NCI-H1092 (cell line): Measurements from ENCODE around the gene SNUPN.

Experiments
- DNase-seq: peaks from one replicate; lab custom pipeline; 2025; lab: John Stamatoyannopoulos, UW

SNUPN gene

DNA sequence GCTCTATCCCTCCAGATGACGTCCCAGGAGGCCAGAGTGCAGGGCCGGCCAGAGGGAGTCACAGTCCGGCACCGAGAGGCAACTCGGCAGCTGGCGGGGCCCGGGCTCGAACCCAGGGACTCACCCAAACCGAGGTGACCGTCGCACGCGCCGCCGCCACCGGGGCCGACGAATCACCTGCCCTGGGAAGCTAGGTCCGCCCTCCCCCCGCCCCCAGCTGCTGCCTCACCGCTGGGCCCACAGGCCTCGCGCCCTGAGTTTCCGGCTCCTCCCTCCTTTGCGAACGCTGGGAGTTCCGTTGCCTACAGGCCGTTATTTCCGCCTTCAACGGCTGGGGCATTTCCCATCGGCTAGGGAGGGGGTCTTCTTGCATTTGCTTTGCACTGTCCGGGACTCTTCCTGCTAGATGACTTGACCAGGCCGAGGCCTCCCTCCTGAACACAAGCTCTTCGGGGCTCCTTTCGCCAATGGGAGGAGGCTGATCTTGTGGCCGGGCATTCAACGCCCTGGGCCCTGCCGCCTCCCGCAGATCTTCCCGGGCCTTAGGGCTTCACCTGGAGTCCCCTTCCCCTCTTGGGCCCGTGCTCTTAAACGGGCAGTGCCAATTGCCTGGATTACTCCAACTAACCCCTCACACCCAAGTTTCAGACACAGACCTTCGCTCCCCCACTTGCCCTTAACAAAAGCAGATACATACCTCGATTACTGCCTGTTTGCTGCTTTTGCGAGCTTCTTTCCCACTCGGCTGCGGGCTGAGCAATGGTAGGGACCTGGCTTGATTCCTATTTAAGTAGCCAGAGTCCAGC lies at the start of gene SNUPN:
TSS of gene SNUPN (minus strand) at position 184 of the 806 bp plus-strand sequence. CDS start 4,674 bp downstream, outside the sequence.
- DNase-seq = peak; percentile 83

DNA sequence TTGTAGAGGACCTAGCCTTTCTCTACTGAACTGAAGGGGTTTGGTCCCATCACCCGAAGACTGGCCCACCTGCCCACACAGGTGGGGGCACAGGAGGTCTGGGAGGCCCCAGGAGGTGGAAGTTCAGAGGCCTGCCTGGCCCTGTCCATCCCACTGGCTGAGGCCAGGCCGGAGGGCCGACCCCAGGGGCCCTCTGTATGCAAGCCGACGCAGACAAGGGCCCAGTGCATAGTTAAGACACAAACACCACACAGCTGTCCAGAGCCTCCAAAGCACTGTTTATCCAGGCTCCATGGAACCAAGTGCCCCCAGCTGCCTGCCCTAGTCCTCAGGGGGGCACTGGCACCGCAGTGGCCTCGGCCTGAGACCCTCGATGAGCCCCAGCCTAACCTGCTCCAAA lies 48.8 kb upstream of the SNUPN start:
- no peak for DNase-seq

DNA sequence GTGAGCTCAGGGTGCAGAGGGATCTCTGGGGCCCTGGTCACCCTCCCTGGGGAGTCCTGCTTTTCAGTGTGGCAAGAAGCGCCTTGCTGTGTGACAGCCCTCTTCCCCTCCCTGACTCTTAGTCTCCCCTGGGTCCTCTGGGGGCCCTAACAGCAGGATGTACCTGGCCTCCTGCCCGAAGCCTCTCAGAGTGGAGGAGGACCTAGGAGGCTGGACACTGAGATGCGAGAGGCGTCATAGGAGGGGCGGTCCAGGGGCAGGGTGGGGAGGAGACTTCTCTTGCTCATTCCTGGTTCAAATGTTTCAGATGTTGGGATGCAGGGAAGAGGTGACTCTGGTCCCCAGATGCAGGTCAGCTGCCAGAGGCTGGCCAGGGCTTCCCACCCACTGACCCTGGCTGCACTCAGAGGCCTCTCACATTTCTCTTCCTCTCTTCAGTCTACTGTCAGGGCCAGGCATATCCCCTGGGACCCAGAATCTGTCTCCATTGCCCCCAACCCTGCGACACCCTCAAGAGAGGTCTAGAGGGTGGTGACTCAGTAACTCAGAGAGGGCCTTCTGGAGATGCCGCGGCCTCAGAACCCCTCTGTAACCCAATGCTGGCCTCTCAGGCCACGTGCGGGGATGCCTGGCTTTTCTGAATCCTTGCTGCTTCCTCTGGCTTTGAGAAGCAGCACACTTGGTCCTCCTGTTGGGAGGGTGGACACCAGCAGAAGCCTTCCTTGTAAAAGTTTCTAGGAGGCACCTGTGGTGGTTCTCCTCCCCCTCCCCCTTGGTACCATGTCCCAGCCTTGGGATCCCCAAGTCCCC lies 48.1 kb upstream of the SNUPN start:
- no peak for DNase-seq

DNA sequence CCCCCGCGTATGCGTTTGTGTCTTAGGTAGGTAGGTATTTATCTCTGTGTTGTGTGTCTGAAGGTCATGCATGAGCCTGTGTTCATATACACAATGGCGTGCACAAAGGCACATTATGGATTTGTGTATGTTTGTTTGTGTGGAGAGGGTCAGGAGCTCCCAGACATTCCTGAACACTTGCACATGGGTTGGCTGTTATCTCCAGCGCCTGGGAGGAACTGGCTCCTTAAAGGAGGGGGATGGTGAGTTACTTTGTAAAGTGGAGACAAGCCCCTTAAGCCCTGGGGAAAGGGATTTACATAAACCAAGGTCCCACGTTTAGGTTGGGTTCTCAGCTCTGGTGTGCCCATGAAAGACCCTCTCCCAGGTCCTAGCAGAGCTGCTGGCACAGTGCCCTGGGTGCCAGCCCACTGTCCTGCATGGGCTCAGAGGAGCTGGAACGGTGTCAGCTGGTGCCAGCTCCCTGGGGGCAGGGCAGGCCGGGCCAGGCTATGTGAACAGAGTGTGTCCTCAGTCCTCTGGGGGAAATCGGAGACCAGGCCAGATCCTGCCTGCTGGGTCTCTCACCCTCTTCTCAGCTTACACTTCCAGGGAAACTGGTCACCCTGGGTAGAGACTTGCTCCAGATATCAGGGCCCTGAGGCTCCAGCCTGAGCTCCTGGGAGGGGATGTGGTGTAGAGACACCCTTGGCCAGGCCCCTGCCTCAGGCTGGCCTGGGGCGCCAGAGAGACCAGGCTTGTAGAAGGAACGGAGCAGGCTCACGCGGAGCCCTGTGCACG lies 47.3 kb upstream of the SNUPN start:
- DNase-seq = no peak

DNA sequence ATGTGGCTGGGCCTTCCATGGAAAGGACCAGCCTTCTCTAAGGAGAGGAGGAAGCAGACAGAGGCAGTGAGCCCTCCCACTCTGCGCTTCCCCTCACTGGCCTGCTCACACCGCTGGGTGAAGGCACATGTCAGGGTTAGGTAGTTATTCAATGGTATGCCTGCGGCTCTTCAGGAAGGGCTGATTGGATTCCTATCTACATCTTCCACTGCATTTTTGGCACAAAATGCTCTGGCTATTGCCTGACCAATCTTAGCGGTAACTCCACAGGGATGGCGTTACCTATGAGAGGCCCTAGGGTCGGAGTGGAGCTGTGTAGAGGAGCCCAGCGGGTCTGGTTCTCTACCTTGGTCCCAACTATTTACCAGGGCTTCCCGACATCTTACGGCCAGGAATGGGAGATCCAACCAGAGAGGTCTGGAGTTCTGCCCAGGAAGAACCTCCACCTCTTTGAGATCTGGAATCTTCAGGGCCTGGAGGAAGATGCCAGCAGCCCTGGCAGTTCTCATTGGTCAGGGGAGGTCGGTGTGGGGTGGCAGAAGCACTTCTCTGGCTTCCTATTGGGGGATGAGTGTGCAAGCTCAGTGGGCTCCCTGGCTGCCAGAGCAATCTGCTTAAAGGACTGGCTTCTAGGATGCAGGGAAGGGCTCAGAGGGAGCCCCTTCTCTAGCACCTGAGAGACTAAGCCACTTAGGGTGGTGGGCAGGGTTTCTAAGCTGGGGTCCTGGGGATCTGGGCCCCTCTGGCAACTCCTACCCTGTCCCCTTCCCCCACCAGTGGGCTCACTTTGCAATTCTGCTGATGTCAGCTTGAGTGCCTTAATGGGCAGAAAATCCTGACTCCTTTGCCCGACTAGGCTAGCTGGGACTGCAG lies 46.4 kb upstream of the SNUPN start:
- DNase-seq = no peak

DNA sequence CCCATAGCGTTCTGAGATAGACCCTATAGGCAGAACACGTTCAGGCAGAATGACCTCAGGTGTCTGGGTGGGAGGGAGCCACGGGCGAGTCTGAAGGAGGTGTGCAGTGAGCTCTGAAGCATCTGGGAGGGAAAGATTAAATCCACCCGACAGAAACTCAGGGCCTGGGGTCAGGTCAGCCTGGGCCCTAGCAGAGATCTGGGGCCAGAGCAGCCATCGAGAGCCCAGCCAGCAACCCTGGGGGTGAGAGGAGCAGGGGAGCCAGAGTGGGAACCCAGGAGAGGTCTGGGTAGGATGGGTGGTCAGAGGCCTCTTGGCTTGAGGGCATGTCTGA lies 44.3 kb upstream of the SNUPN start:
- no peak for DNase-seq

DNA sequence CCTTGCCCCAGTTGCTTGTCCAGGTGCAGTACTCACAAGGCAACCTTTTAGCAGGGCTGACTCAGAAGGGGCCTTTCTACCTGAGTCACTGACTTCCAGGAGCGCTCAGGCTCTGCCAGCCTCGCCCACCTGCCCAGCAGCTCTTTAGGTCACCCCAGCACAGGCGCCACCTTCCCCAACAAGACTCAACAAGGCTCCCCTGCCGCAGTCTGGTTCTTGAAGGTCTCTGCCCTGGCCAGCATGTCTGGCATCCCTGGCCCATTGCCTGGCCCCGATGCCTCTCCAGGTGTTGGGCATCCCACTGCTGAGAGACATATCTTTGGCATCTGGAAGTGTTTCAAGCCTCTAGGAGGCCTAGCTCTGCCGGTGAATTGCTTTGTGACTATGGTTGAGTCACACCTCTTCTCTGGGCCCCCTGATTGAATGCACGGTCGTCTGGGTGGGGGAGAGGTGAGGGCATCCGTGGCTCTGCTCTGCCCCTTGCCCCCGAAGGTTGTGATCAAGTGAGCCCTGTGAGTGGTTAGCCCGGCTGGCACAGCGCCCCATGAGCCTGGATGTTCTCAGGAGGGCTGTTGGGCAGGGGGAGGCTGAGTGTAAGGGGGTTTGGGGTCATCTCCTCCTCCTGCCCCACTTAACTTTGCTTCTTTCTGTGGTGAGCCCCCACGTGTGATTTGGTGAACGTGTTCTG lies 43.8 kb upstream of the SNUPN start:
- DNase-seq = no peak

DNA sequence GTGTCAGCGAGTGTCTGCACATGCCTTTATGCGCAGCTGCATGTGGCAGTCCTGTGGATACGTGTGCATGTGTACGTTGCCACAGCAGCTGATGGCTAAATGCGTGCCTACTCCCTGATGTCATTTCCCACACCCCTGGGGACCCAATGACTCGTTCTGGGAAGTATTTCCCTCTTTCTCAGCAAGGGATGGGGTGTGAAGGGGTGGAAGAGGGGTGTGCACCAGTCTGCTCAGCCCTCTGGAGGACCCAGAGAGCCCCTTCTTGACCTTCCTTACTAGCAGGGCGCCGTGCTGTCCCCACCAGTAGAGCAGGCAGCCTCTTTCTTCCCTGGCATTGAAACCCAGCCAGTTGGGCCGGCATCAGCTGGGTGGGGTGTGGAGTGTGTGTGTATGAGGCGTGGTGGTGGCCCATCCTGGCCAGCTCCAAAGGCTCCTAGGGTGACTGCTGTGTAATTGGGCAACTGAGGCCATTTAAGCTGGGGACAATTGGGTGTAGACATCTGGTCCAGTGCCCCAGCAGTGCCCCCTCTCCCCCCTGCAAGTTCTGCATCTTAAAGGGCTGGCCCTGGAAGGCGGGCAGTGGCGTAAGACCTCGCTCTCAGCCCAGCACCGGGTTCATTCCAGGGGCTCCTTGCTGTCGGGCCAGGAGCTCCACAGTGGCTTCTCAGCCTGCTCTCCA lies 41.4 kb upstream of the SNUPN start:
- no peak for DNase-seq

DNA sequence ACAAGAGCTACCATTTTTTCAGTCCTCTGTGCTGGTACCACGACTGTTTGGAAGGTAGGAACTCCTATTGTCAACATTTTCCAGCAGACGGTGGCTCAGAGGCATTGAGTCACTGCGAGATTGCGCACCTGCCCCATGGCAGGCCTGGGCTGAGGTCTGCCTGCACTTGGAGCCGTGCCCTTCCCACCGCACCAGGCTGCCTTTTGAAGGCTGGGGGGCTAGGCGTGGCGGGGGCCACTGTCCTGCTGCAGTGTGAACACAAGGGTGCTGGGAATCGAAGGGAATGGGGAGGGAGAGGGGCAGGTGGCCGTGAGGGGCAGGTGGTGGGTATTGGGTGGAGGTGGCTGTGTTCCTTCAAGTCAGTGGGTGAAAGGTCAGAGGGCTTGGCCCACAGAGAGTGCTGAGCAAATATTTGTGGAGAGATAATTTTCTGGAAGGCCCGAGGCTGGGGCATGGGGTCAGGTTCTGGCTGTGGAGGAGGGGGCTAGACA lies 38.5 kb upstream of the SNUPN start:
- DNase-seq = no peak

DNA sequence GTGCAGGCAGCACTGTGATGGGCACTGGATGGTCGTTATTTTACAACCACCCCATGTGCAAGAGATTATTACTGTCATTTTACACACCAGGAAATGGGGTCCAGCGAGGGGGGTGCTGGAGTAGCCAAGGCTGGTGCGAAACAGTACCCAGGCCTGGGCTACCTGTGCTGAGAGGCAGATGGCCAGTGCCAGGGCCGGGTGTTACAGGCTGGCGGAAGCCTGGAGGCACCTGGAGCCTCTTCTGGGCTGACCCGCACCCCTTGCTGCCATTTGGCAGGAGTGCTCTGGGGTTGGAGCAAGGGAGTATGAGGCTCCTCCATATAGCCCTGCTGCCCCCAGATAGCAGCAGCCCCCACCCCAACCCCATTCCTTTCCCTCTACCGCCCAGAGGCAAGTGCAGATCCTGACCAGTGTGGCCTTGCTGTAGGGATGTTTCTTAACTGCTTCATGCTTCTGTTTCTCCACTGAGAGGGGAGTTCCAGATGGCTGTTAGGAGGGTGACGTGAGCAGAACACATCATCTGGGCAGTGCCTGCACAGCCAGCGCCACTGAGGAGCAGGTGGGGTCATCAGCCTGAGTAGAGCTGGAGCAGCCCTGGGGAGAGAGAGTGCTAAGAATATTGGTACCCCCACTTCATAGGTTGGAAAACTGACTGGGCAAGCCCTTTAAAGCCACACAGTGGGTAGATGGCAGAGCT lies 37.4 kb upstream of the SNUPN start:
- no peak for DNase-seq

DNA sequence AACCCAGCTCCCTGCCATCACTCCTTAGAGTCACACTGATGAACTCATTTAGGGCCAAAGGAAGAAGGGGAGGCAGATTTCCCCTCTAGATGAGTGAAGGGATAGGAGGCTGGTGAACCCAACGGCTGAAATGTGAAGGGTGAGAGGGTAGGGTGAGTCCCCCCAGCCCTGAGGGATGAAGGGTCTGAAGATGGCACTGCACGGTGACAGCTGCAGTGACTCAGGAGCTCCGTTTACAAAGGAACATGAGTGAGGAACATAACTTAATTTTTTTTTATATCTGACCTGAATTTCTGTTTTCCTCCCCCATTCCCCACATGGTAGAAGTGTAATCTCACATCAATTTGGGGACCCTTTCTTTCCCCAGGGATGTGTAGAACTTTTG lies 36.2 kb upstream of the SNUPN start:
- DNase-seq = no peak

DNA sequence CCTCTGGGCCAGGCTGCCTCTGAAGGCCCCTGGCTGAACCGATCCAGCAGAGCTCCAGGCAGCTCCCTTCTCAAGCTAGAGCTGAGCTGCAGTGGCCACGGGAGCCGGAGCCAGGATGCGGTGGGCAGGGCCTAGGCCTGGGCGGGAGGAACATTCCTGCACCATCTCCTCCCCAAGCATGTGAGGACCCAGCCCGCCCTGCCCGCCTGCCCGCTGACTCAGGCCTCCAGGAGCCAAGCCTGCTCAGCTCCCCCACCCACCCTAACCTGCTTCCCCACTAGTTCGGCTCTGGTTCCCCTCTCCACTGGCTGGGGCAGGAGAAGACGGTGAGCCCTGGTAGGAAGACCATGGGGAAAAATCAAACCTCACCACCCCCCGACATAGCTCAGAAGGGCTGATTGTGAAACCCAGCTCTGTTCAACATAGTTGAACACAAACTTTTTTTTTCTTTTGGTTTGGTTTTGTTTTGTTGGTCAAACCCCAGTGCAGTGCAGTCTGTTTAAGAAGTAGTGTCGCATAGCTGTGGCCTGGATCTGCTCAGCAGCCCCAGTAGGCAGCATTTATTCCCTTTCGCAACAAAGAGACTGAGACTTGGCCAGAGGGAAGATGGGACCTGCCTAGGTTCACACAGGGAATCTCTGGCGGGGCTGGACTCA lies 35.7 kb upstream of the SNUPN start:
- no peak for DNase-seq

DNA sequence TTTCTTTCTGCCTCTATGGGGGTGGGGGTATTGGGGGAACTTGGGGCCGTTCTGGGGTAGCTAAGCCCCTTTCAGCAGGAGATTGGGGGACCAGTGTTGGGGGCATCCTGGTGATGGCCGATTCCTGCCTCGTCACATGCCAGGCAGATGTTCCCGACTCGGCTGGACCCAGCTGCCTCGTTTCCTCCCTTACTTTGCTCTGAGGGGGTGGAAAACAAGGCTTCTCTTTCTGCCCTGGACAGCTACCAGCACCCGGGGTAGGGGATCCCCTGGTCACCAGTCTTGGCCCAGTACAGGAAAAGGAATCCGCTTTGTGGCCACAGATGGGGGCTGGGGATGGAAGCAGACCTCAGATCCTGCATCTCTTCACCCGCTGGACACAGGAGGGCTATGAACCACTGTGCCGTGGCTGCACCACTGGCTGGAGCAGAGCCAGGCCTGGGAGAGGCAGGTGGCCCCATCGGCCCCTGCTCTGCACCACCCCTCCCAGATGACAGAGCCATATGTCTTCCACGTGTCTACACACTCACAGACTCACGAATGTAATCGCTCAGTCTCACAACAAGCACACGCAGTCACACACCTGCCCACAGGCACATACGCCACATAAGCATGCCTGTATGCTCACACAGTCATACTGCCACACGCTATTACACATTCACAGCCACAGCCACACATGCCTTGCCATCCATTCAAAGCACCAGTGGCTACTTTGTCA lies 34.6 kb upstream of the SNUPN start:
- no peak for DNase-seq

DNA sequence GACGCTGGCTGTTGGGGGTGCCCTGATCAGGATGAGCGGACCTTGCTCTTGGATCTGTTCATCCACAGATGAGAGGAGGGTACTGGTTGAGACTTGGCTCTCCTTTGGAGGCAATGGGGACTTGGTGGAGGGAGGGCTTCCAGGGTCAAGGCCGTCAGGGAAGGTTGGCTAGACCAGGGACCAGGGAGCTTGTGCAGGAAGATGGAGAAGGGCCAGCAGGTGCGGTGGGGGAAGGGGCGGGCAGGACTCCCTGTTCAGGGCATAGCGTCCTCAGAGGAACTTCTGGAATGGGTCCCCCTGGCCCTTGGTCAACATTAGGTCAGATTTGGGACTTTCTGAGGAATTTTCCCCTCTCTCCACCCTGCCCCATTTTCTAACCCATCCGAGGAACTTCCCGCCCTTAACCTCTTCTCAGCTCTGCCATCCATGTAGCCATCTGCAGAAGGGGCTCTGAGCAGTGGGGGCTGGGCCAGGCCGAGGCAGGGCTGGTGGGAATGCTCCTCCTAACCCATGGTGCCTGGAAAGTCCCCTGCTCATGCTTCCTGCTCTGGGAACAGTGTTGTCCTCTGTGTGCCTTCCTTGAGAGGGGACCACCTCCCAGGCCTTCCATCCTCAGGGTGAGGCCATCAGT lies 33.7 kb upstream of the SNUPN start:
- DNase-seq = no peak

DNA sequence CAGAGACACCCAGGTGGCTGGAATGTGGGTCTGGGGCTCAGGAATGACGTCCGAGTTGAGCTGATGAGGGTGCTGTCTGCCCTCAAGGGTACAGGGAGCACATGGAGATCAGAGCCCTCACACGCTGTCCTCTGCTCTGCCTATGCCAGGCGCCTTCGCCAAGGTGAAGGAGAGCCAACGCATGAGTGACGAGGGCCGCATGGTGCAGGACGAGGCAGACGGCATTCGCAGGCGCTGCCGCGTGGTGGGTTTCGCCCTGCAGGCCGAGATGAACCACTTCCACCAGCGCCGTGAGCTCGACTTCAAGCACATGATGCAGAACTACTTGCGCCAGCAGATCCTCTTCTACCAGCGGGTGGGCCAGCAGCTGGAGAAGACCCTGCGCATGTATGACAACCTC lies 31.3 kb upstream of the SNUPN start:
- no peak for DNase-seq

DNA sequence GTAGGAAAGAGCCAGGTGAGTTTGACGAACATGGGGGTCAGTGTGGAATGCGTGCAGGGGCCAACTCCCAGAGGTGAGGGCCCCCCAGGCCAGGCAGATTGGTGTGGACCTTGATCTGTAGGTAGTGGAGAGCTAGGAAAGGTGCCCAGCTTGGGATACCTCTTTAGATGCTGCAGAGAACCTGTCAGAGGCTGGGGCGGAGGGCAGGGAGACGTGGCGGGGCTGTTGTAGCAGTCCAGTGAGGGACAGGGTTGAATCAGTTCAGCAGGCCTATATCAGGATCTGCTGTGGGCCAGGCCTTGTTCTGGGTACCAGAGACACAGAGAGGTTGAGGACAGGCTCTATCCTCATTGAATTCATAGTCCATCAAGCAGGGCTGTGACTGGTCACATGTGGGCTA lies 30.8 kb upstream of the SNUPN start:
- DNase-seq = no peak

DNA sequence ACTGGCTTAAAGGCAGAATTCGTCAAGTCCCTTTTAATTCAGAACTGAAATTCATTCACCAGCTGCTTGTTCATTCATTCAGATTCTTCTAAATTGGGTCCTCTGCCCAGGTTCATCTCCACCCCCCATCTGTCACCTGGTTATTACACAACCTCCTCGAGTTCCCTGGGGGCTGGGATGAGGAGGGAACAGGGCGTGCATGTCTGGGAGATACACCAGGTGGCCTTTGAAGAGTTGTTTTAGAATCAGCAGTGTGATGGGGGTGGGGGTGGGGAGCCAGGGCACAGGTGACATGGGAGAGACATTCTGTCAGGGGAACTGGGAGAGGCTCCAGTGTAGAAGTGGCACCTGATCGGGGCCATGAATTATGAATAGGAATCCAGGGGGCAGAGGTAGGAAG lies 30.4 kb upstream of the SNUPN start:
- no peak for DNase-seq
